H1 (cell line): ENCODE data around the gene EN1.

ENCODE experiments used
- CTCF ChIP-seq, 3 experiments: IDR thresholded peaks; 1 replicate in 2 of 3; 2 replicates in 1 of 3; pipeline versions ENCODE4 v1.5.1 to v1.6.1; 2011; ENCODE audit warnings: low read length in 3 of 3, mild to moderate bottlenecking in 3 of 3, inconsistent platforms in 2 of 3, low read depth in 1 of 3, moderate library complexity in 1 of 3; ENCODE audit not compliant: insufficient read depth in 1 of 3; ENCODE audit errors: control extremely low read depth in 1 of 3
- HDAC2 ChIP-seq, 2 experiments: fragments of 300-600 bp in 1 of 2; sonication (generic) in 1 of 2; IDR thresholded peaks; 2 replicates each; pipeline ENCODE4 v1.6.1; 2011 to 2012; ENCODE audit warnings: low read depth in 2 of 2, low read length in 2 of 2, mild to moderate bottlenecking in 2 of 2, moderate library complexity in 2 of 2, borderline replicate concordance in 1 of 2, inconsistent platforms in 1 of 2
- KDM4A ChIP-seq: IDR thresholded peaks from one replicate; pipeline ENCODE4 v1.7.1; 2012; ENCODE audit warnings: low read depth, mild to moderate bottlenecking, moderate library complexity, low read length, inconsistent platforms; ENCODE audit not compliant: severe bottlenecking
- POLR2AphosphoS5 ChIP-seq: IDR thresholded peaks from 2 replicates; pipeline ENCODE4 v1.6.1; 2011; ENCODE audit warnings: low read depth, low read length
- SIN3A ChIP-seq, 2 experiments: IDR thresholded peaks in 1 of 2; conservative IDR thresholded peaks in 1 of 2; 2 replicates each; pipeline ENCODE4 v1.6.1; 2011 to 2012; ENCODE audit warnings: low read length in 2 of 2, improper control_type of control experiment in 1 of 2, low read depth in 1 of 2, mild to moderate bottlenecking in 1 of 2
- YY1 ChIP-seq: IDR thresholded peaks from 2 replicates; pipeline ENCODE4 v1.6.1; 2011; ENCODE audit warnings: low read depth, mild to moderate bottlenecking, low read length

- TF ChIP-seq CTCF (IDR thresholded peaks at IDR 0.05; ENCODE audit: control extremely low read depth in 1 of 3, insufficient read depth in 1 of 3, low read depth in 1 of 3, low read length in 3 of 3) (no peak), POLR2AphosphoS5 (no peak), KDM4A (no peak), SIN3A (conservative IDR thresholded peaks at IDR 0.05 in 1 of 2, IDR thresholded peaks at IDR 0.05 in 1 of 2; ENCODE audit: low read depth in 1 of 2, low read length in 2 of 2) (no peak), HDAC2 (IDR thresholded peaks at IDR 0.05; ENCODE audit: borderline replicate concordance in 1 of 2, low read depth in 2 of 2, low read length in 2 of 2) (no peak), YY1 (no peak)
Observed at GRCh38 chr2:118864207-118864606, 16.8 kb upstream of the EN1 start.
